Gastroesophageal sphincter (tissue), 3 donors: Measurements from ENCODE around the gene GRID1.

ENCODE experiments used
- CTCF ChIP-seq, 4 experiments: fragments of 200-600 bp in 2 of 4; fragments of 450-650 bp in 2 of 4; sonication (generic) in 1 of 4; IDR thresholded peaks; one replicate each; pipeline ENCODE4 v1.5.1; 2017 to 2019; ENCODE audit warnings: antibody characterized with exemption in 4 of 4, mild to moderate bottlenecking in 2 of 4, moderate library complexity in 2 of 4
- EP300 ChIP-seq: sonication (generic); formaldehyde crosslinking; IDR thresholded peaks from one replicate; pipeline ENCODE4 v1.6.1; 2017; ENCODE audit warnings: antibody characterized with exemption, mild to moderate bottlenecking
- POLR2A ChIP-seq, 2 donors: fragments of 450-650 bp; IDR thresholded peaks; one replicate each; pipeline ENCODE4 v1.6.1; 2017; ENCODE audit warnings: antibody characterized with exemption in 2 of 2, mild to moderate bottlenecking in 2 of 2, moderate library complexity in 1 of 2

- TF ChIP-seq CTCF (IDR thresholded peaks at IDR 0.05), result no peak
- no peak for TF ChIP-seq POLR2A (IDR thresholded peaks at IDR 0.05)
- TF ChIP-seq EP300, result no peak
These were observed 478.0 kb downstream of the GRID1 start for GRCh38 chr10:85888559-85888958.
